ENCODE data around the gene TRIM52. TPM values are rescaled to one million over a fixed set of nuclear protein-coding genes. Genes with fewer than 3 reads are reported as not detected.
"Not testable (repeated sequence)": the region's sequence is repeated elsewhere in the genome, so short reads cannot be mapped to it uniquely, and the experiment has no call there.

Gene TRIM52
- total RNA-seq, 1 experiment from 2014 or later = 2.2 TPM

DNA sequence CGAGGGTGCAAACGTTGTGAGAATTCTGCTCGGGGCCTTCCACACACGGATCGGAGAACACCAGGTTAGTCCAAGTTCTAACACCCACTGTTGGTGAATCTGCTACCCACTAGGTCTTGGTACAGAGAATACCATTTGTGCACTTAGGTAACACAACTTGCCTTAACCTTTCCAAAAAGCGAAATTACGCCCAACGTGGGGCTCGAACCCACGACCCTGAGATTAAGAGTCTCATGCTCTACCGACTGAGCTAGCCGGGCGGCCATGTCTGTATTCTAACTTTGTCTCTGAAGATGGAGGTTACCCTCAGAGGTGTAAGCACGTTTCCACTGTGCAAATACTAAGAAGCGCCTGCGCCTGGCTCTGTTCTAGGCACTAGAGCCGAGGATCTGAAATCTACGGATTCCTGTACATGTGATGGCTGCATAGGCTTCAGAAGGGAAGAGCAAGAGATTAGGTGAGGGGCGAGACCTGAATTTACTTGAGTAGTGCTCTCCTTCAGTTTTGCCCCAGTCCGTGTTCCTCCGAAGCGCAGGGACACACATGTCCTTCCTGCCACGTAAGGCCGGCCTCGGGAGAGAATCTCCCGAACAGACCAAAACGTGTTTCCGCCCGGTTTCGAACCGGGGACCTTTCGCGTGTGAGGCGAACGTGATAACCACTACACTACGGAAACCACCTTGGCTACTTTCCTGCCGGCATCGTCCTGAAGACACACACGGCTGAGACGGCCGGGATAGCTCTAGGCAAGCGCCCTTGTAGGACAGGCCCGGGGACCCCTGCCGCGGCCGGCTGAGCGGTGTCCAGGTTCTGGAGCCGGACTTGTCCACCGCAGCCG is 38.9 kb downstream of the TRIM52 start:
- peak; percentile 94 for DNase-seq (ENCODE audit: low read depth, low spot score)
- in situ Hi-C loops (cut with HindIII; ENCODE audit: low pct_unique_long_range_greater_than_20kb, low sequenced_read_pairs) = no loop called here

DNA sequence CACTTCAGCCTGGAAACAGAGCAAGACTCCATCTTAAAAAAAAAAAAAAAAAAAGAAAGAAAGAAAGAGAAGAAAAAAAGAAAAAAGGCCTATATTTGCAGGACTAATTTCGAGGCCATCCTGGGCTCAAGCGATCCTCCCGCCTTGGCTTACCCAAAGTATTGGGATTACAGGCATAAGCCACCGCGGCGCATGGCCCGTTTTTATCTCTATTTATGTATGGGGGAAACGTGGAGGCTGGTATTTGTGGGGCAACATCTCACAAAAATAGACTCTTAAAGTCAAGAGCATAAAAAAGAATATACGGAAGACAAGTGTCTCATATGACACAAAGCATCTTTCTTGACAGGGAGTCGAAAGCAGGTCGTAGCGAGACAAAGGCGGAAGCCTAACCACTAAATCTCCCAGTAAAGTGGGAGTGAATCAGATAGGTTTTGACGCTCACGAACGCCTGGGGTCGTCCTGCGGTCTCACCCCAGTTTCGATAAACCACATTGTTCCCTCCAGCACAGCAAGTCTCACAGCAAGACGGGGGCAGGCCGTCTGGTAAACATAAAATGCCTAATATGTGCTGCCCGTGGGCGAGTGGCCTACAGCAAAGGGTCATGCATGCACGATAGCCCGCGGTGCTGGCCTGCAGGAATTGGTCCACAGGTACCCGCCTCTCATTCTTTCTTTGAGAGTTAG is 39.7 kb downstream of the TRIM52 start:
- in situ Hi-C loops (cut with HindIII; ENCODE audit: low pct_unique_long_range_greater_than_20kb, low sequenced_read_pairs) = no loop called here
- no peak for DNase-seq (ENCODE audit: low read depth, low spot score)

DNA sequence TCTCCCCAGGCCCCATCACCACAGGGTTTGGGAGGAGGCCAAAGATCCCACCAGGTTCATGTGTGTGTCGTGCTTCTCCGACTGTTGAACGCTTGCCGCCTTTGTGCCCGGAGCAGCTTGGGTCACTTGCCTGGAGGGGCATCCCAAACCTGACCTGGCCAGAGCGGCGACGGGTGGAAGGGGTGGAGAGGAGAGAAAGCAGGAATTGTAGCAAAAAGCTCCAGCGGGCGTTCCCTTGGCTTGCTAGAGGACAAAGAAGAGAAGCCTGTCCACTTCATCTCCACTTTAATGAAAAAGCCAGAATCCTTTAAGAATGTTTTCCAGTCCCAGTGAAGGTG is 40.8 kb downstream of the TRIM52 start:
- DNase-seq (ENCODE audit: low read depth, low spot score) = no peak
- in situ Hi-C loops (cut with HindIII; ENCODE audit: low pct_unique_long_range_greater_than_20kb, low sequenced_read_pairs) = no loop called here

DNA sequence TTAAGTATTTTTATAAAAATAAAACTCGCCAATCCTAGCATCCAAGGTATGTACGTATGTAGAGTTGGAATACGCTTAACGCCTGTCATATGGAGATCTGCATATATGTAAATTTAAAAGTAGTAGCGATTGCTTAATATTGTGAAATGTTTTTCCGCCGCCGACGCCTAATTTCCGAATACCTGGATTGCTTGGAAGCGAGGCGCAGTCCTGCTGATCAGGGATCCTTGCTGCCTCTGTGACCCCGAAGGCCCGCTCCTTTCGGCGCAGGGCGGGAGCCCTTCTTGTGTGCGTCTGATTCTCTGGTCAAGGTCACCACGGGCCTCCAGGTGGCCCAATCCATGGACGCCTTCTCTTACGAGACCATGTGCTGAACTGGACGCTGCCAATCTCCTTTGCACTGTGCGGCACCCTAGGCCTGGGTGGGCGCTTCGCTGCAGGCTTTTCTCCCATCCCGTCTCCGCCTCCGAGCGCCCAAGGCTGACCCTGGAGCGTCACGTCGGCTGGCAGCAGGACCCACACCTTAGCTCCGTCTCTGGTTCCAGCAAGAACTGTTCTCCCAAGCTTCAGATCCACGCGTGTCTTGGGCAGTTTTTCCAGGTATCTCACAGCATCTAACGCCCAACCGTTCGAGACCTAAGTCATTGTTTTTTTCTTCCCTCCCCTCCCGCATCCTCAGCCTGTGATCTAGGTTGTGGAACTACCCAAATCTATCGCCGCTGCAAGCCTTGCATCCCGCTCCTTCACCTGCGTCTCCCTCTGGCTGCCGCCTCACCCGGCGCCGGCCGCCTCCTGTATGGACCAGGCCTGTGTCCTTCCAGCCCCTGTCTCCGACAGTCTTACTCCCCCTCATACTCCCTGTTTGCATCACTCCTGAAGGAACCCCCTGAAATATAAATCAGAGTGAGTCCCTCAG is 41.4 kb downstream of the TRIM52 start:
- no peak for DNase-seq (ENCODE audit: low read depth, low spot score)
- in situ Hi-C loops (cut with HindIII; ENCODE audit: low pct_unique_long_range_greater_than_20kb, low sequenced_read_pairs) = no loop called here

DNA sequence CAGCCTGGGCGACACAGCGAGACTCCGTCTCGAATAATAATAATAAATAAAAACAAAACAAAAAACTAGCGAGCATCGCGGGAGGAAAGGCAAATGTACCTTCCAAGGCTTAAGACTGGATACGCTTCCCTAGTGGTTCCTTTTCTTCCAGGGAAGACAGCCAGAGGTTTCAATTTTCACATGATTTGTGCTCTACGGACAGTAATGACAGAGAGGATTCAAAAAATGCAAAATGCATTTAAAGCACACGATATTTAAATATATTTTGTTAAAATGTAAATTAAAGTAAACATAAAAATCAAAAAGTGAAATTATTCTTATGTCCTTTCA is 42.2 kb downstream of the TRIM52 start:
- in situ Hi-C loops (cut with HindIII; ENCODE audit: low pct_unique_long_range_greater_than_20kb, low sequenced_read_pairs) = no loop called here
- DNase-seq (ENCODE audit: low read depth, low spot score) = peak; percentile 28

DNA sequence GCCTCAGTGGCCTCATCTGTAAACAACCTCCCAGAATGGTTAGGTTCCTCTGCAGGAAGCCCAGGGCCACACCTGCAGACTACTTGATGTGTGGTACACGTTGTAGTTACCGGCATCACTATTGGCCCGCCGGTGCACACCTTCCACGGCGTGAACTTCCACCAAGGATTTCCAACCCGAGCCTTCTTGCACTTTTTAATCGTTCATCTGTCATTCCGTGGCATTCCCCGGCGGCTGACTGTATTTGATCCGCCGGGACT is 43.2 kb downstream of the TRIM52 start:
- DNase-seq (ENCODE audit: low read depth, low spot score) = no peak
- in situ Hi-C loops (cut with HindIII; ENCODE audit: low pct_unique_long_range_greater_than_20kb, low sequenced_read_pairs) = no loop called here

DNA sequence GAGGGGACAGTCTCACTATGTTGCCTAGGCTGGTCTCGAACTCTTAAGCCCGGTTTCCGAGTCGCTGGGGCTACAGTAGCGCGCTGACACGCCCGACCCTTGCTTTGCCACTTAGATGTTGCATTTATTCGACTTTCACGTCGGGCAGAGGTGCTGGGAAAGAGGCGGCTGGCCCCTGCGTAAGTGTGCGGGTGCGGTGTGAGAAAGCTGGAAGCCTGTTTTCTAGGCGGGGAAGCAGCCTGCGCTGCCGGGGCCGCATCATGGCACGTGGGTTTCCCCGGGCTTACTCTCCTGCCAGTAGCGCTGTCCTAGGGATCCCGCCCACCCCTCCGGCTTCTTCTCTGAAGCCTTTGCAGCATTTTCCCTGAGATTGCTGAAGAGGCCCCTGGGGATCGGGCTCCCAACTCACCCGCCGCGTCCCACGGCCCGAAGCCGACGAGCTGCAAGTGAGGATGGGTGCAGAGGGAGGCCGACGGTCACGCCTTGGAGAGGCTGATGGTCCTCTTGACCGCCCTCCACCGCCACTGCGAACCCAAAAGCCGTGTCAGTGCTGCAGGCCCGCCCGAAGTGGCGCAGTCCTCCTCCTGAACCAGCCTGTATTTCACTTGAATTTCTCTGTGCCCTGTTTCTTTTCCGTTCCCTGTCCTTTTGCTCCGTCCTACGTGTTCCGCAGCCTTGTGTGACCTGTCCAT is 43.7 kb downstream of the TRIM52 start:
- in situ Hi-C loops (cut with HindIII; ENCODE audit: low pct_unique_long_range_greater_than_20kb, low sequenced_read_pairs) = no loop called here
- peak; percentile 62 for DNase-seq (ENCODE audit: low read depth, low spot score)

DNA sequence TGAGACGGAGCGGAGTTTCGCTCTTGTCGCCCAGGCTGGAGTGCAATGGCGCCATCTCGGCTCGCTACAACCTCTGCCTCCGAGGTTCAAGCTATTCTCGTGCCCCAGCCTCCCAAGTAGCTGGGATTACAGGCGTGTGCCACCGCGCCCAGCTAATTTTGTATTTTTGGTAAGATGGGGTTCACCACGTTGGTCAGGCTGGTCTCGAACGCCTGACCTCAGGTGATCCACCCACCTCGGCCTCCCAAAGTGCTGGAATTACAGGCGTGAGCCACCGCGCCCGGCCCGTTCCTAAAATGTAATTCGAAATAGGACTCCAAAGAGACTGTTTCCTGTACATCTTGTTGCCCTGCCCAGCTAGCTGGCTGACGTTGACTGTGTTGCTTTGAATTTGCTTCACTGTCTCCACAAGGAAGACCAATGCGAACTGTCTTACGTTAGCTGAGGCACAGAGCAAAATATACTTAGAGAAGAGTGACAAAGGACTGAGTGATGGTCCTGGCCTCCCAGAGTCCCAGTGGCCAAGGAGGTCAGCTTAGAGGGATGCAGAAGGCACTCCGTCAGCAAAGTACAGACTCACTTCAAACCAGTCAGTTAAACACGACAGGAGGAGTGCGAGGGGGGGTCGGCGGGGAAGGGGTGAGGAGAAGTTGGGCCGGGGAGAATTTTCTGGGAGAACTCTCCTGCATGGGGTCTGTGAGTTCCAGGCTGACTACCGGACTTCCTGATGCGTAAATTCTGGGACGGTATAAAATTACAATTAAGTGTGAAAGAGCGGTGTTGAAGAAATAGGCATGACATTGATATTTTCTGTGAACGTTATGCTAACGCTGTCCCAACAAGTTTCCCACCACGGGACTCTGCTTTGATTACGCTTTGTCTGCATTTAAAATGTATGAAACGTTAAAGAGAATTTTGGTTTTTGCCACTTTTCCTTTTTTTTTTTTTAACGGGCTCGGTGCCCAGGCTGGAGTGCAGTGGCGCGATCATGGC is 44.6 kb downstream of the TRIM52 start:
- in situ Hi-C loops (cut with HindIII; ENCODE audit: low pct_unique_long_range_greater_than_20kb, low sequenced_read_pairs) = no loop called here
- DNase-seq (ENCODE audit: low read depth, low spot score) = peak; percentile 76

DNA sequence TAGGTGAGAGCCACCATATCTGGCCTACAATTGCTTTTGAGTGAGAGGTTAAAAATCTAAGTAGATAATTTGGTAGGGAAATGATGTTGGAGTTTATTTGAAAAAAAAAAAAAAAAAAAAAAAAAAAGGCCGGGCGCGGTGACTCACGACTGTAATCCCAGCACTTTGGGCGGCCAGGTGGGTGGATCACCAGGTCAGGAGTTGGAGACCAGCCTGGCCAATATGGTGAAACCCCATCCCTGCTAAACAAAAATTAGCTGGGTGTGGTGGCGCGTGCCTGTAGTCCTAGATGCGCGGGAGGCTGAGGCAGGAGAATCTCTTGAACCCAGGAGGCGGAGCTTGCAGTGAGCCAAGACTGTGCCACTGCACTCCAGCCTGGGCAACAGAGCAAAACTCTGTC is 46.7 kb downstream of the TRIM52 start:
- DNase-seq (ENCODE audit: low read depth, low spot score); in situ Hi-C loops (cut with HindIII; ENCODE audit: low pct_unique_long_range_greater_than_20kb, low sequenced_read_pairs): not testable (repeated sequence)

DNA sequence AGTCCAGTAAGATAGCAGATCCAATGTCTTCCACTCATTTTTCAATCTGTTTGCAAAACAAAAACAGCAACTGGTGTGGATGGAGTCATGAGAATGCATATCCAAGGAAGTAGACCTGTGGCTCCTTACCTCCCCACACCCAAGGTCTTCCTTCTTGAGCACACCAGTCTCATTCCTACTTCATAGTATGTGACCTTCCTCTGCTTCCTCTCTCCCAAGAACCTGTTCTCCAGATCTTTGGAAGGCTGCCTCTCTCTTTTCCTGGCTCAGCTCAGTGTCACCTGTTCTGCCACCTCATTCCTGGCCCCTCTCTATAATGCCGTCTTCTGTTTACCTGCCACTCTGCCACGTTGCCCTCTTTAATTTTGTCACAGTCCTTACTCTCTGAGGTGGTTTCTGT is 48.0 kb downstream of the TRIM52 start:
- in situ Hi-C loops (cut with HindIII; ENCODE audit: low pct_unique_long_range_greater_than_20kb, low sequenced_read_pairs) = no loop called here
- DNase-seq (ENCODE audit: low read depth, low spot score) = no peak

DNA sequence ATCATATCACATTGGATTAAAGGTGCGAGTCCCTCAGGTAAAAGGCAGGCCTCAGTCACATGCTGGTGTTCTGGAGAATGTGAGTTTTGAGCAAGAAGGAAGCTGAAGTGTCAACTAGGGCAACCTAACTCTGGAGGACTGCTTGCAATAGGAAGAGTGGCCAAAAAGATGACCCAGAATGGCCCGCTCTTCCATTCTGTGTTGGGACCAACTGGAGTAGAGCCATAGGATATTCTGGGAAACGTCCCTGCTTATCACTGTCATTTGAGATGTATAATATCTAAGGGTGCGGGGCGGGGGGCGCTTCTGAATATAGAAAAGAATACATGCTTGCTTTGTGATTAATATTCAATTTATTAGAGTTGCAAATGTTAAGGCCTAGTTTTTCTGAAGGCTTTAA is 48.9 kb downstream of the TRIM52 start:
- in situ Hi-C loops (cut with HindIII; ENCODE audit: low pct_unique_long_range_greater_than_20kb, low sequenced_read_pairs) = no loop called here
- no peak for DNase-seq (ENCODE audit: low read depth, low spot score)

DNA sequence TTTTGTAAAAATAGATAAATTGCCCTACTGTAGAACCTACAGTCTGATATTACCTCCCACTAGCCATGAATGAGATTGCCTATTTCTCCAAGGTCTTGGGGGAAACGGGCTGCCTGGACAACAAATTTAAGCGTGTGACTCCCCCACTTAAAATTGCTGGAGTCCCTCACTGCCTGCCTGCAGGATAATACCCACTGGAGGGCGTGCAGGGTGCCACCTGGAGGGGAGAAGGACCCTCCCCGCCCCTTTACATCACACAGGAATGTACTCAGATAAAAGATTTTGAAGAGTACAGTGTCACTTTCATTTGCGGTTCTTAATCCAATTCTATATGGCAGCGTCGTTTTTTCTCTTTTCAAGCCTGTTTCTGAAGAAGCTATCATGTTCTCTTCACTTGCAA is 49.7 kb downstream of the TRIM52 start:
- DNase-seq (ENCODE audit: low read depth, low spot score) = no peak
- in situ Hi-C loops (cut with HindIII; ENCODE audit: low pct_unique_long_range_greater_than_20kb, low sequenced_read_pairs) = no loop called here

DNA sequence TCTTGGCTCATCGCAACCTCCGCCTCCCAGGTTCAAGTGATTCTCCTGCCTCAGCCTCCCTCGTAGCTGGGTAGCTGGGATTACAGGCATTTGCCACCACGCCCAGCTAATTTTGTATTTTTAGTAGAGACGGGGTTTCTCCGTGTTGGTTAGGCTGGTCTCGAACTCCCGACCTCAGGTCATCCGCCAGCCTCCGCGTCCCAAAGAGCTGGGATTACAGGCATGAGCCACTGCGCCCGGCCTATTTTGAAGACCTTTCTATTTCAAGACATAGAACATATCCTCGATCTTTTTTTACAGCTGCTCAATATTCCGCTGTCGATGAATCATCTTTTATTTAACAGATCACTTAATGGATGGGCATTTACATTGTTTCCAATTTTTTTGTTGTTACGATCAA is 50.2 kb downstream of the TRIM52 start:
- DNase-seq (ENCODE audit: low read depth, low spot score); in situ Hi-C loops (cut with HindIII; ENCODE audit: low pct_unique_long_range_greater_than_20kb, low sequenced_read_pairs): not testable (repeated sequence)

DNA sequence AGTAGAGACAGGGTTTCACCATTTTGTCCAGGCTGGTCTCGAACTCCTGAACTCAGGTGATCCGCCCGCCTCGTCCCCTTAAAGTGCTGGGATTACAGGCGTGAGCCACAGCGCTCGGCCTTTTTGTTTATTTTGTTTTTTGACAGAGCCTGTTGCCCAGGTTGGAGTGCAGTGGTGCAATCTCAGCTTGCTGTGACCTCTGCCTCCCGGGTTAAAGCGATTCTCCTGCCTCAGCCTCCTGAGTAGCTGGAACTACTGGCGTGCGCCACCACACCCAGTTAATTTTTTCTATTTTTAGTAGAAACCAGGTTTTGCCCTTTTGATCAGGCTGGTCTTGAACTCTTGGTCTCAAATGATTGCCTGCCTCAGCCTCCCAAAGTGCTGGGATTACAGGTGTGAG is 50.8 kb downstream of the TRIM52 start:
- in situ Hi-C loops (cut with HindIII; ENCODE audit: low pct_unique_long_range_greater_than_20kb, low sequenced_read_pairs); DNase-seq (ENCODE audit: low read depth, low spot score): not testable (repeated sequence)

DNA sequence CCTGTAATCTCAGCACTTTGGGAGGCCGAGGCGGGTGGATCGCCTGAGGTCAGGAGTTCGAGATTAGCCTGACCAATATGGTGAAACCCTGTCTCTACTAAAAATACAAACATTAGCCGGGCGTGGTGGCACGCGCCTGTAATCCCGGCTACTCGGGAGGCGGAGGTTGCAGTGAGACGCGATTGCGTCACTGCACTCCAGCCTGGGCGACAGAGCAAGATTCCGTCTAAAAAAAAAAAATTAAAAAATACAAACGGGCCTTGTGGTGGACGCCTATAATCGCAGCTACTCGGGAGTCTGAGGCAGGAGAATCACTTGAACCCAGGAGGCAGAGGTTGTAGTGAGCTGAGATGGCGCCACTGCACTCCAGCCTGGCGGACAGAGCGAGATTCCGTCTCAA is 51.9 kb downstream of the TRIM52 start:
- in situ Hi-C loops (cut with HindIII; ENCODE audit: low pct_unique_long_range_greater_than_20kb, low sequenced_read_pairs); DNase-seq (ENCODE audit: low read depth, low spot score): not testable (repeated sequence)

DNA sequence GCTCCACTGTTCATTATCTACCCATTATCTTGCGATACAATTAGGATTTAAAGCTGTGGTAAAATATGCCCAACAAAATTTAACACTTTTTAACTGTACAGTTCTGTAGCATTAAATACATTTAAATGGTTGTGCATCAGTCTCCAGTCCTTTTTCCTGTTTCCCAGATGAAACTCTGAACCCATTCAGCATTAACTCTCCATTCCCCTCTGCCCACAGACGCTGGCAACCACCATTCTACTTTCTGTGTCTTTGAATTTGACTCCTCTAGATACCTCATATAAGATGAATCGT is 53.0 kb downstream of the TRIM52 start:
- in situ Hi-C loops (cut with HindIII; ENCODE audit: low pct_unique_long_range_greater_than_20kb, low sequenced_read_pairs) = no loop called here
- no peak for DNase-seq (ENCODE audit: low read depth, low spot score)

DNA sequence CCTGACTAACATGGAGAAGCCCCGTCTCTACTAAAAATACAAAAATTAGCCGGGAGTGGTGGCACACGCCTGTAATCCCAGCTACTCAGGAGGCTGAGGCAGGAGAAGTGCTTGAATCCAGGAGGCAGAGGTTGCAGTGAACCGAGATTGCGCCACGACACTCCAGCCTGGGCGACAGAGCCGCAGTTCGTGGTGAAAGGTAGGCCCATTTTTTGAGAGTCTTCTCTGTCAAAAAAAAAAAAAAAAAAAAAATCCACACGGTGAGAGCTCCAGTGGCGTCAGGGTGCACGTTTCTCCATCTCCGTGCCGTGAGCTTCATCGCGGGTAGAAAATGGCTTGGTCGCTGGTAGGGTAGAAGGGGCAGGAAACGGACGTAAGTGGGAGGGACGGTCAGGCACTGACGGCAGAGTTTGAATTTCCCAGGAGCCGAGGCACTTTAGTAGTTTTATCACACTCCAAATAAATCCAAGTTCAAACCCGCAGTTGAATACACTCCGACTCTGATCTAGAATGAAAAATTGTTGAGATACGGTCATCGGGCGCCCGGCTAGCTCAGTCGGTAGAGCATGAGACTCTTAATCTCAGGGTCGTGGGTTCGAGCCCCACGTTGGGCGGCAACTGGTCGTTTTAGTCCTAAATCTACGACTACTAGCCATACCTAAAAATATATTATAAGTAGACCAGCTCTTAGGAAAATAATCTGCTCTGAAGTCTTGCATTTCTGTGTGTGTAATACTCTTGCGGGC is 53.6 kb downstream of the TRIM52 start:
- in situ Hi-C loops (cut with HindIII; ENCODE audit: low pct_unique_long_range_greater_than_20kb, low sequenced_read_pairs) = no loop called here
- DNase-seq (ENCODE audit: low read depth, low spot score) = peak; percentile 93
